T-cell (primary cell): ENCODE data around the gene RBMS2. TPM values are rescaled to one million over a fixed set of nuclear protein-coding genes. Genes with fewer than 3 reads are reported as not detected.
A peak's percentile ranks its signal among the peaks of the same experiment; 100 is the strongest.

Experiments
- ATAC-seq, 4 experiments: fragments of 200-7000 bp in 3 of 4; fragments of 150-1000 bp in 1 of 4; cut with Tn5 transposase; replicated peaks in 1 of 4; 1 replicate in 3 of 4; 2 replicates in 1 of 4; pipeline ENCODE4 v1.10.0; 2021; ENCODE audit warnings: moderate library complexity in 3 of 4, mild to moderate bottlenecking in 2 of 4, moderate number of reproducible peaks in 1 of 4
- CTCF ChIA-PET, 2 donors: fragments of 300-600 bp; sonication (Branson Sonifier 250); formaldehyde crosslinking; loops; one replicate each; lab custom pipeline; 2022; ENCODE audit warnings: antibody characterized with exemption in 2 of 2; lab: Charles Lee
- POLR2A ChIA-PET, 2 donors: fragments of 300-600 bp; sonication (Branson Sonifier 250); formaldehyde crosslinking; loops; one replicate each; lab custom pipeline; 2022; ENCODE audit warnings: antibody characterized with exemption in 2 of 2; lab: Charles Lee
- DNase-seq, 35 experiments: peaks; one replicate each; pipeline versions ENCODE4 v3.0.0 to v3.0.0-alpha.2; 2013 to 2023
- H3K27ac ChIP-seq: one replicate; pipeline ENCODE4 v1.5.1; 2013; ENCODE audit warnings: low read length
- H3K27me3 ChIP-seq, 2 experiments: replicated peaks in 1 of 2; 1 replicate in 1 of 2; 2 replicates in 1 of 2; pipeline versions ENCODE4 v1.6.1 to v1.7.0; 2013; ENCODE audit warnings: low read length in 1 of 2, mixed read lengths in 1 of 2; ENCODE audit not compliant: control insufficient read depth in 2 of 2, insufficient read depth in 2 of 2; ENCODE audit errors: extremely low read depth in 1 of 2
- H3K36me3 ChIP-seq, 2 donors: 1 replicate in 1 of 2; 2 replicates in 1 of 2; pipeline versions ENCODE4 v1.6.1 to v1.7.0; 2013; ENCODE audit warnings: low read length in 1 of 2; ENCODE audit not compliant: control insufficient read depth in 2 of 2, insufficient read depth in 1 of 2; ENCODE audit errors: extremely low read depth in 1 of 2
- H3K4me1 ChIP-seq, 2 experiments: 1 replicate in 1 of 2; 2 replicates in 1 of 2; pipeline versions ENCODE4 v1.6.1 to v1.7.0; 2013; ENCODE audit warnings: low read length in 2 of 2, mixed read lengths in 1 of 2; ENCODE audit not compliant: insufficient read depth in 2 of 2, control insufficient read depth in 1 of 2; ENCODE audit errors: extremely low read depth in 1 of 2
- H3K4me3 ChIP-seq, 2 donors: 1 replicate in 1 of 2; 2 replicates in 1 of 2; pipeline versions ENCODE4 v1.5.1 to v1.7.0; 2013; ENCODE audit warnings: mild to moderate bottlenecking in 2 of 2, low read length in 1 of 2, moderate library complexity in 1 of 2; ENCODE audit not compliant: control insufficient read depth in 1 of 2; ENCODE audit errors: extremely low read depth in 1 of 2
- H3K9me3 ChIP-seq: 2 replicates; pipeline ENCODE4 v1.7.0; 2013
- H3K27ac Mint-ChIP-seq, 2 donors: one replicate each; pipeline ENCODE4 v1.8.0; 2020 to 2021; ENCODE audit warnings: mild to moderate bottlenecking in 2 of 2, mixed read lengths in 2 of 2
- H3K27me3 Mint-ChIP-seq, 2 donors: one replicate each; pipeline ENCODE4 v1.8.0; 2021 to 2022; ENCODE audit warnings: mixed read lengths in 2 of 2
- H3K36me3 Mint-ChIP-seq: one replicate; pipeline ENCODE4 v1.8.0; 2021; ENCODE audit warnings: mixed read lengths
- H3K4me1 Mint-ChIP-seq, 3 donors: one replicate each; pipeline ENCODE4 v1.8.0; 2020 to 2022; ENCODE audit warnings: mixed read lengths in 3 of 3, mild to moderate bottlenecking in 1 of 3
- H3K4me3 Mint-ChIP-seq, 3 donors: one replicate each; pipeline ENCODE4 v1.8.0; 2020 to 2022; ENCODE audit warnings: mild to moderate bottlenecking in 3 of 3, mixed read lengths in 3 of 3, moderate library complexity in 3 of 3
- H3K9me3 Mint-ChIP-seq, 3 donors: one replicate each; pipeline ENCODE4 v1.8.0; 2020 to 2022; ENCODE audit warnings: mixed read lengths in 3 of 3
- WGBS: methylation state at CpG from one replicate; pipeline ENCODE4 v1.1.5; 2013; ENCODE audit warnings: missing lambda C conversion rate; ENCODE audit not compliant: insufficient coverage; 5-methylcytosine and 5-hydroxymethylcytosine counted together
- total RNA-seq, 35 experiments: library from RNA in 6 of 35; stranded (reverse) in 6 of 35; fragments of 120-200 nt in 1 of 35; gene quantifications; one replicate each; pipeline versions ENCODE4 v1.2.1 to v1.2.4 and lab custom pipeline; 2013 to 2026

The RBMS2 gene
- total RNA-seq, 5 donors from 2014 or later (not counting 1 experiment from before 2014, with no cell fraction given): 0.99 to 8.3 (median 4.1) TPM

DNA sequence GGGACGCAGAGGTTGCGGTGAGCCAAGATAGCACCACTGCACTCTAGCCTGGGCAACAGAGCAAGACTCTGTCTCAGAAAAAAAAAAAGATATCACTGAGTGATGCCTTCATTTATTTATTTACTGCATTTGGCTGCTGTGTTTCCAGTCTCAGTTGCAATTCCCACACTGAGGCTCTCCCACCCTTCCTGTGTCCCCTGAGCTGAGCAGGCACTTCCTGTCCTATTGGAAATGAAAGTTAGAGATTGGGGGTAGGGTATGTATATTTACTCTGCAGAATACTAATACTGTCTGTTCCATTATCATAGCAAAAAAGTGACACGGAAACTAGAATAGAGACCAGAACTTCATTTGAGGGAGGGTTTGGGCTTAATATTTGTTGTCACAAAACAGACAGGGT is 1.6 kb upstream of the RBMS2 start:
- 100% methylated on average over 1 of the region's 3 CpGs for WGBS
- H3K27ac ChIP-seq: no peak overlapping the region
- no peak overlapping the region for H3K27ac Mint-ChIP-seq
- ATAC-seq: no peak
- CTCF ChIA-PET: interaction anchor here (0.7 to 0.9 kb wide), 2 partner anchors 8 to 72 kb away, joined by 3 to 4 read pairs; no protein-coding TSS in a partner anchor
- no peaks in the 10 kb centered on the region for H3K9me3 ChIP-seq
- H3K4me3 ChIP-seq: no peak overlapping the region
- H3K27me3 Mint-ChIP-seq: no peaks in the 10 kb centered on the region
- no peaks in the 10 kb centered on the region for H3K36me3 ChIP-seq
- peaks cover 12 to 19% of the 10 kb centered on the region in 2 experiments for H3K4me1 ChIP-seq
- POLR2A ChIA-PET: no interaction called here
- H3K36me3 Mint-ChIP-seq: no peaks in the 10 kb centered on the region
- no peaks in the 10 kb centered on the region for H3K27me3 ChIP-seq
- peaks cover 27 to 33% (median 31%) of the 10 kb centered on the region in 3 donors for H3K4me1 Mint-ChIP-seq
- H3K4me3 Mint-ChIP-seq: no peak overlapping the region
- H3K9me3 Mint-ChIP-seq: no peaks in the 10 kb centered on the region
- DNase-seq: no peak

- ATAC-seq (no peak), DNase-seq (no peak)
- ChIA-PET POLR2A (interaction anchor here in 1 of 2 donors (0.6 kb wide), 1 partner anchor 123 kb away, joined by 3 read pairs; no protein-coding TSS in a partner anchor), CTCF (interaction anchor here (0.5 to 1.5 kb wide), 7 partner anchors 9 to 116 kb away, joined by 4 to 10 read pairs (median 5); no protein-coding TSS in a partner anchor)
- Histone ChIP-seq H3K4me3 (no peak overlapping the region), H3K36me3 (no peaks in the 10 kb centered on the region), H3K27ac (no peak overlapping the region), H3K9me3 (no peaks in the 10 kb centered on the region), H3K27me3 (no peaks in the 10 kb centered on the region), H3K4me1 (peaks cover 12 to 19% of the 10 kb centered on the region in 2 experiments)
- H3K27me3 Mint-ChIP-seq: no peaks in the 10 kb centered on the region
- H3K9me3 Mint-ChIP-seq: no peaks in the 10 kb centered on the region
- no peak overlapping the region for H3K27ac Mint-ChIP-seq
- peak overlapping the region; percentile 60 to 76 (median 71) for H3K4me3 Mint-ChIP-seq
- WGBS: no CpG with 5 or more reads among the region's 1 CpG
- no peaks in the 10 kb centered on the region for H3K36me3 Mint-ChIP-seq
- H3K4me1 Mint-ChIP-seq: peaks cover 27 to 33% (median 31%) of the 10 kb centered on the region in 3 donors
Measured at GRCh38 chr12:56520506-56520905, 1.1 kb upstream of the RBMS2 start.

- ChIA-PET POLR2A (interaction anchor here (0.6 to 1.6 kb wide), 8 partner anchors 12 to 167 kb away, joined by 3 to 12 read pairs (median 3); partner anchors contain the start of gene PTGES3 (in 1 of the 2)), CTCF (interaction anchor here (0.6 to 1.6 kb wide), 29 partner anchors 9 to 685 kb away, joined by 3 to 10 read pairs (median 4); partner anchors contain the start of genes PTGES3 (in 1 of the 2) and RNF41 (in 1 of the 2))
- peaks cover 12 to 19% of the 10 kb centered on the region in 2 experiments for H3K4me1 ChIP-seq
- H3K4me3 ChIP-seq: peak overlapping the region; percentile 41 to 46
- H3K27me3 Mint-ChIP-seq: no peaks in the 10 kb centered on the region
- no peaks in the 10 kb centered on the region for H3K27me3 ChIP-seq
- no CpG with 5 or more reads among the region's 8 CpGs for WGBS
- peak overlapping the region; percentile 51 for H3K27ac ChIP-seq
- ATAC-seq (peak in 1 of 4 experiments; percentile 76), DNase-seq (no peak)
- H3K4me3 Mint-ChIP-seq: peak overlapping the region; percentile 71 to 80 (median 76)
- no peaks in the 10 kb centered on the region for H3K9me3 ChIP-seq
- H3K36me3 ChIP-seq: no peaks in the 10 kb centered on the region
- peaks cover 27 to 33% (median 31%) of the 10 kb centered on the region in 3 donors for H3K4me1 Mint-ChIP-seq
- no peaks in the 10 kb centered on the region for H3K9me3 Mint-ChIP-seq
- H3K36me3 Mint-ChIP-seq: no peaks in the 10 kb centered on the region
- peak overlapping the region; percentile 66 to 70 for H3K27ac Mint-ChIP-seq
Measured at GRCh38 chr12:56521209-56521589, 421 bp upstream of the RBMS2 start.

GRCh38 chr12:56522411-56523193 is 982 bp downstream of the RBMS2 start:
- Mint-ChIP-seq H3K4me3 (peak overlapping the region; percentile 71 to 80 (median 76)), H3K36me3 (no peaks in the 10 kb centered on the region), H3K4me1 (peaks cover 27 to 33% (median 31%) of the 10 kb centered on the region in 3 donors), H3K27me3 (no peaks in the 10 kb centered on the region), H3K9me3 (no peaks in the 10 kb centered on the region), H3K27ac (peak overlapping the region; percentile 66 to 67)
- ChIA-PET POLR2A (interaction anchor here in 1 of 2 donors (0.6 to 1.6 kb wide), 2 partner anchors 10 to 114 kb away, joined by 6 to 9 read pairs; no protein-coding TSS in a partner anchor), CTCF (interaction anchor here (0.8 to 1.6 kb wide), 6 partner anchors 8 to 166 kb away, joined by 3 to 9 read pairs (median 4); partner anchors contain the start of gene PTGES3 (in 1 of the 2))
- peak overlapping the region in 1 of 2 donors; percentile 41 for H3K4me3 ChIP-seq
- H3K4me1 ChIP-seq: peaks cover 12 to 19% of the 10 kb centered on the region in 2 experiments
- H3K27ac ChIP-seq: peak overlapping the region; percentile 51
- no peaks in the 10 kb centered on the region for H3K9me3 ChIP-seq
- ATAC-seq (peak in 1 of 4 experiments; percentile 16), DNase-seq (peak in 1 of 35 experiments; percentile 13)
- 67% methylated on average over 2 of the region's 4 CpGs for WGBS
- no peaks in the 10 kb centered on the region for H3K36me3 ChIP-seq
- H3K27me3 ChIP-seq: no peaks in the 10 kb centered on the region

DNA sequence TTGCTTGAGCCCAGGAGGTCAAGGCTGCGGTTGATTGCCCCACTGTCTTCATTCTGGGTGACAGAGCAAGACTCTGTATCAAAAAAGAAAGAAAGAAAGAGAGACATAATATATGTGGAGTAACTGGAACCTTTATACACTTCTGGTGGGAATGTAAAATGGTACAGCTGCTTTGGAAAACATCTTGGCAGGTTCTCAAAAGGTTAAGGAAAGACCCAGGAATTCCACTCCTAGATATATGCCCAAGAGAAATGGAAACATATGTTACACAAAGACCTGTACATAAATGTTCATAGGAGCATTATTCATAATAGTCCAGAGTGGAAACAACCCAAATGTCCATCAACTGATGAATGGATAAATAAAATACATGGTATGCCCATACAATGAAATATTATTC is 7.2 kb downstream of the RBMS2 start:
- Mint-ChIP-seq H3K36me3 (no peaks in the 10 kb centered on the region), H3K27me3 (no peaks in the 10 kb centered on the region), H3K9me3 (no peaks in the 10 kb centered on the region), H3K4me3 (no peak overlapping the region), H3K27ac (peak overlapping the region in 1 of 2 donors; percentile 16), H3K4me1 (no peaks in the 10 kb centered on the region)
- no peaks in the 10 kb centered on the region for H3K9me3 ChIP-seq
- H3K4me1 ChIP-seq: no peaks in the 10 kb centered on the region
- CTCF ChIA-PET: no interaction called here
- no peaks in the 10 kb centered on the region for H3K27me3 ChIP-seq
- H3K36me3 ChIP-seq: no peaks in the 10 kb centered on the region
- H3K27ac ChIP-seq: no peak overlapping the region
- no peak overlapping the region for H3K4me3 ChIP-seq
- ATAC-seq: no peak
- no peak for DNase-seq
- POLR2A ChIA-PET: no interaction called here
- no CpG with 5 or more reads among the region's 1 CpG for WGBS

- H3K9me3 Mint-ChIP-seq: no peaks in the 10 kb centered on the region
- CTCF ChIA-PET: no interaction called here
- Histone ChIP-seq H3K4me1 (no peaks in the 10 kb centered on the region), H3K36me3 (no peaks in the 10 kb centered on the region), H3K9me3 (no peaks in the 10 kb centered on the region), H3K27me3 (no peaks in the 10 kb centered on the region), H3K4me3 (no peak overlapping the region), H3K27ac (no peak overlapping the region)
- DNase-seq (no peak), ATAC-seq (no peak)
- H3K36me3 Mint-ChIP-seq: no peaks in the 10 kb centered on the region
- no peaks in the 10 kb centered on the region for H3K27me3 Mint-ChIP-seq
- POLR2A ChIA-PET: no interaction called here
- H3K4me3 Mint-ChIP-seq: no peak overlapping the region
- H3K4me1 Mint-ChIP-seq: no peaks in the 10 kb centered on the region
- H3K27ac Mint-ChIP-seq: no peak overlapping the region
- 84% methylated on average over 2 of the region's 4 CpGs for WGBS
Measured at GRCh38 chr12:56529656-56530055, 8.0 kb downstream of the RBMS2 start.
